ENCODE measurements around the gene CAPNS1. TPM values are rescaled to one million over a fixed set of nuclear protein-coding genes. Genes with fewer than 3 reads are reported as not detected.

CAPNS1 gene
- polyA plus RNA-seq, 3 donors, result 239 to 740 (median 282) TPM

GRCh38 chr19:36120092-36120983 lies 19.5 kb upstream of the CAPNS1 start:
- Mint-ChIP-seq H3K36me3 (peaks cover 72 to 85% of the 10 kb centered on the region in 2 donors), H3K4me1 (peaks cover 13% of the 10 kb centered on the region), H3K27ac (peak overlapping the region in 1 of 7 donors; percentile 25), H3K27me3 (ENCODE audit: low read depth in 3 of 3) (peaks cover 0 to 1% (median 0%) of the 10 kb centered on the region in 3 donors), H3K9me3 (no peaks in the 10 kb centered on the region), H3K4me3 (no peak overlapping the region)
- Histone ChIP-seq H3K4me3 (replicated peaks in 1 of 3; ENCODE audit: low read depth in 2 of 3, low read length in 3 of 3) (no peak overlapping the region), H3K4me1 (ENCODE audit: control insufficient read depth in 1 of 2, insufficient read depth in 2 of 2, low read length in 2 of 2) (peaks cover 9 to 16% of the 10 kb centered on the region in 2 donors), H3K79me2 (ENCODE audit: insufficient read depth, low read length) (peaks cover 19% of the 10 kb centered on the region), H4K20me1 (ENCODE audit: insufficient read depth, low read length) (peaks cover 7% of the 10 kb centered on the region), H2AFZ (ENCODE audit: insufficient read depth, low read depth, low read length, poor library complexity, severe bottlenecking) (no peak overlapping the region), H3K4me2 (replicated peaks; ENCODE audit: extremely low read depth, low read length, poor library complexity, severe bottlenecking) (no peak overlapping the region), H3K36me3 (replicated peaks in 1 of 2; ENCODE audit: control insufficient read depth in 1 of 2, insufficient read depth in 2 of 2, low read length in 2 of 2) (peaks cover 46 to 76% of the 10 kb centered on the region in 2 donors), H3K9me3 (replicated peaks in 1 of 2; ENCODE audit: control insufficient read depth in 1 of 2, insufficient read depth in 1 of 2, low read length in 2 of 2) (no peaks in the 10 kb centered on the region), H3K27ac (ENCODE audit: low read depth in 1 of 2, low read length in 2 of 2) (no peak overlapping the region), H3K27me3 (ENCODE audit: control insufficient read depth in 2 of 2, insufficient read depth in 2 of 2, low read length in 2 of 2) (no peaks in the 10 kb centered on the region), H3K9ac (ENCODE audit: insufficient read depth, low read length, poor library complexity, severe bottlenecking) (no peak overlapping the region)
- DNase-seq, result no peak
- no peak for TF ChIP-seq CTCF (IDR thresholded peaks at IDR 0.05)
- WGBS (ENCODE audit: insufficient coverage), result 96% methylated on average over 19 of the region's 26 CpGs
- intact Hi-C loops (cut with micrococcal nuclease), result no loop called here

GRCh38 chr19:36120984-36121358 lies 18.9 kb upstream of the CAPNS1 start:
- H3K9me3 ChIP-seq (replicated peaks in 1 of 2; ENCODE audit: control insufficient read depth in 1 of 2, insufficient read depth in 1 of 2, low read length in 2 of 2), result no peaks in the 10 kb centered on the region
- Mint-ChIP-seq H3K36me3 (peaks cover 78 to 92% of the 10 kb centered on the region in 2 donors), H3K27me3 (ENCODE audit: low read depth in 3 of 3) (peaks cover 0 to 1% (median 0%) of the 10 kb centered on the region in 3 donors), H3K4me3 (no peak overlapping the region), H3K27ac (no peak overlapping the region), H3K9me3 (no peaks in the 10 kb centered on the region), H3K4me1 (peaks cover 10% of the 10 kb centered on the region)
- peaks cover 7% of the 10 kb centered on the region for H4K20me1 ChIP-seq (ENCODE audit: insufficient read depth, low read length)
- H2AFZ ChIP-seq (ENCODE audit: insufficient read depth, low read depth, low read length, poor library complexity, severe bottlenecking), result no peak overlapping the region
- no peak overlapping the region for H3K9ac ChIP-seq (ENCODE audit: insufficient read depth, low read length, poor library complexity, severe bottlenecking)
- no peak for DNase-seq
- intact Hi-C loops (cut with micrococcal nuclease), result no loop called here
- WGBS (ENCODE audit: insufficient coverage), result 99% methylated on average over 17 of the region's 18 CpGs
- no peak overlapping the region for H3K4me2 ChIP-seq (replicated peaks; ENCODE audit: extremely low read depth, low read length, poor library complexity, severe bottlenecking)
- H3K36me3 ChIP-seq (replicated peaks in 1 of 2; ENCODE audit: control insufficient read depth in 1 of 2, insufficient read depth in 2 of 2, low read length in 2 of 2), result peaks cover 53 to 82% of the 10 kb centered on the region in 2 donors
- no peaks in the 10 kb centered on the region for H3K27me3 ChIP-seq (ENCODE audit: control insufficient read depth in 2 of 2, insufficient read depth in 2 of 2, low read length in 2 of 2)
- peaks cover 6 to 10% of the 10 kb centered on the region in 2 donors for H3K4me1 ChIP-seq (ENCODE audit: control insufficient read depth in 1 of 2, insufficient read depth in 2 of 2, low read length in 2 of 2)
- H3K27ac ChIP-seq (ENCODE audit: low read depth in 1 of 2, low read length in 2 of 2), result no peak overlapping the region
- H3K79me2 ChIP-seq (ENCODE audit: insufficient read depth, low read length), result peaks cover 16% of the 10 kb centered on the region
- no peak for TF ChIP-seq CTCF (IDR thresholded peaks at IDR 0.05)
- H3K4me3 ChIP-seq (replicated peaks in 1 of 3; ENCODE audit: low read depth in 2 of 3, low read length in 3 of 3), result no peak overlapping the region
